WTC11 (cell line): ENCODE data around the gene TMTC2. TPM values are rescaled to one million over a fixed set of nuclear protein-coding genes. Genes with fewer than 3 reads are reported as not detected.

ENCODE experiments used
- ATAC-seq: fragments of 200-7000 bp; cut with Tn5 transposase; 2 replicates; pipeline ENCODE4 v1.10.0; 2021; ENCODE audit warnings: mild to moderate bottlenecking, moderate library complexity
- CTCF ChIA-PET: fragments of 300-600 bp; sonication (Branson Sonifier 250); formaldehyde crosslinking; loops from one replicate; lab custom pipeline; 2021; ENCODE audit warnings: antibody characterized with exemption; lab: Charles Lee
- POLR2A ChIA-PET: fragments of 350-600 bp; sonication (Branson Sonifier 250); formaldehyde crosslinking; loops from one replicate; lab custom pipeline; 2021; ENCODE audit warnings: antibody characterized with exemption; lab: Charles Lee
- DNase-seq: peaks from one replicate; pipeline ENCODE4 v3.0.0; 2021; ENCODE audit warnings: low spot score
- H3K27ac Mint-ChIP-seq: 2 replicates; pipeline ENCODE4 v1.8.0; 2021; ENCODE audit warnings: mixed read lengths
- H3K27me3 Mint-ChIP-seq: 2 replicates; pipeline ENCODE4 v1.8.0; 2021; ENCODE audit warnings: low read depth, mild to moderate bottlenecking, moderate library complexity, mixed read lengths
- H3K36me3 Mint-ChIP-seq: 2 replicates; pipeline ENCODE4 v1.8.0; 2021; ENCODE audit warnings: mixed read lengths
- H3K4me1 Mint-ChIP-seq: 2 replicates; pipeline ENCODE4 v1.8.0; 2022; ENCODE audit warnings: mixed read lengths
- H3K4me3 Mint-ChIP-seq: 2 replicates; pipeline ENCODE4 v1.8.0; 2021; ENCODE audit warnings: mild to moderate bottlenecking, moderate library complexity, mixed read lengths
- H3K9me3 Mint-ChIP-seq: 2 replicates; pipeline ENCODE4 v1.8.0; 2021; ENCODE audit warnings: mixed read lengths
- ATF1 ChIP-seq: sonication (generic); formaldehyde crosslinking; IDR thresholded peaks from 2 replicates; pipeline ENCODE4 v1.8.1; 2023; ENCODE audit warnings: mild to moderate bottlenecking, moderate library complexity, missing genetic modification reagents
- ELF4 ChIP-seq: sonication (generic); formaldehyde crosslinking; IDR thresholded peaks from 2 replicates; pipeline ENCODE4 v1.8.1; 2022; ENCODE audit warnings: low read depth, mild to moderate bottlenecking, moderate library complexity, missing genetic modification reagents
- GABPB1 ChIP-seq: sonication (generic); formaldehyde crosslinking; IDR thresholded peaks from 2 replicates; pipeline ENCODE4 v1.8.1; 2023; ENCODE audit warnings: mild to moderate bottlenecking, missing genetic modification reagents
- GTF2I ChIP-seq: fragments of 250-450 bp; sonication (Bioruptor Pico); conservative IDR thresholded peaks from 2 replicates; pipeline ENCODE4 v1.4.0; 2021; ENCODE audit warnings: mild to moderate bottlenecking
- ZNF138 ChIP-seq: sonication (generic); formaldehyde crosslinking; conservative IDR thresholded peaks from 2 replicates; pipeline ENCODE4 v1.8.1; 2022; ENCODE audit warnings: mild to moderate bottlenecking, moderate library complexity, missing genetic modification reagents
- ZNF396 ChIP-seq: fragments of 250-450 bp; sonication (Bioruptor Pico); IDR thresholded peaks from 2 replicates; pipeline ENCODE4 v1.8.0; 2021; ENCODE audit warnings: mild to moderate bottlenecking, moderate library complexity, borderline replicate concordance
- ZNF671 ChIP-seq: fragments of 250-450 bp; sonication (Bioruptor Pico); IDR thresholded peaks from 2 replicates; pipeline ENCODE4 v1.8.0; 2021; ENCODE audit warnings: mild to moderate bottlenecking
- total RNA-seq: library from RNA; stranded (reverse); gene quantifications from 3 replicates; pipeline ENCODE4 v1.2.3, GENCODE V29; 2021
- TF ChIP-seq, protein P1 (sequence below): sonication (generic); formaldehyde crosslinking; IDR thresholded peaks from 2 replicates; pipeline ENCODE4 v1.8.0; 2022; ENCODE audit warnings: mild to moderate bottlenecking, missing genetic modification reagents
- TF ChIP-seq, protein P2 (sequence below): sonication (generic); formaldehyde crosslinking; conservative IDR thresholded peaks from 2 replicates; pipeline ENCODE4 v1.8.1; 2023; ENCODE audit warnings: mild to moderate bottlenecking, low read depth, missing genetic modification reagents, moderate library complexity
- TF ChIP-seq, protein P3 (sequence below): sonication (generic); formaldehyde crosslinking; IDR thresholded peaks from 2 replicates; pipeline ENCODE4 v1.8.1; 2023; ENCODE audit warnings: mild to moderate bottlenecking, missing genetic modification reagents, moderate library complexity

TMTC2 gene
- total RNA-seq, 1 experiment from 2014 or later, result 6.4 TPM

DNA sequence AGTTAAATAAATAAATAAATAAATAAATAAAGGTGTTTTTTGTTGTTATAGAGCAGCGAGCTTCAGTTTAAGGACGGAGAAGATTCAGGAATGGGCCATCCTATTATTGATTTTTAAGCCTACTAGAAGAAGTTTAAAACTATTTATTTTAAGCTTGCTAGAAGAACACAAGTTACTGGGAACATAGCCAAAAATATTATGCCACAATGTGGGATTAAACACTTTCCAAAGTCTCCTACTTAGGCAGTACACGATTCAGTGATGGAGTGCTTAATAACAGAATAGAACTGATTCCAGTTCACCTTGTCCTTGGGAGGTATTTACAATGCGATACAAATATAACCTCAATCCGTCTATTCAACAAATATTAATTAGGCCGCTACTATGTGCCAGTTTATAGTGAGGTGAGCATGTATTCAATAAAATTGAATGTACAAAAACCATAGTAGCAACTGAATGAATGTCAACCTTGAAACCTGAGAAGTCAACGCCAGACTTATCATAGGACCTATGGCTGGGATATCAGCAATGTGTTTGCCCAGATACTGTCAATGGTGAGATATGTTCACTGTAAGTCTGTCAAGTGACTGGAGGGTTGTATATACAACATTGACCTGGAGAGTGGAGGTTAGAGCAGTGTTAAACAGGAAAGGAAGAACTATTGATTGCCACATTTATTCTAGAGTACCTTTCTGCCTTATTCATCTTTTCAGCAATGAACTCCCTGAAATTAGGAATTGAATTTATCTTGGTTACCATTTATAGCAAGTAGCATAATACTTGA, 486.4 kb downstream of the TMTC2 start (continued):
- TF ChIP-seq, protein P1, sequence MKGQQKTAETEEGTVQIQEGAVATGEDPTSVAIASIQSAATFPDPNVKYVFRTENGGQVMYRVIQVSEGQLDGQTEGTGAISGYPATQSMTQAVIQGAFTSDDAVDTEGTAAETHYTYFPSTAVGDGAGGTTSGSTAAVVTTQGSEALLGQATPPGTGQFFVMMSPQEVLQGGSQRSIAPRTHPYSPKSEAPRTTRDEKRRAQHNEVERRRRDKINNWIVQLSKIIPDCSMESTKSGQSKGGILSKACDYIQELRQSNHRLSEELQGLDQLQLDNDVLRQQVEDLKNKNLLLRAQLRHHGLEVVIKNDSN (CRISPR knock-in tag), result no peak
- TF ChIP-seq, protein P2, sequence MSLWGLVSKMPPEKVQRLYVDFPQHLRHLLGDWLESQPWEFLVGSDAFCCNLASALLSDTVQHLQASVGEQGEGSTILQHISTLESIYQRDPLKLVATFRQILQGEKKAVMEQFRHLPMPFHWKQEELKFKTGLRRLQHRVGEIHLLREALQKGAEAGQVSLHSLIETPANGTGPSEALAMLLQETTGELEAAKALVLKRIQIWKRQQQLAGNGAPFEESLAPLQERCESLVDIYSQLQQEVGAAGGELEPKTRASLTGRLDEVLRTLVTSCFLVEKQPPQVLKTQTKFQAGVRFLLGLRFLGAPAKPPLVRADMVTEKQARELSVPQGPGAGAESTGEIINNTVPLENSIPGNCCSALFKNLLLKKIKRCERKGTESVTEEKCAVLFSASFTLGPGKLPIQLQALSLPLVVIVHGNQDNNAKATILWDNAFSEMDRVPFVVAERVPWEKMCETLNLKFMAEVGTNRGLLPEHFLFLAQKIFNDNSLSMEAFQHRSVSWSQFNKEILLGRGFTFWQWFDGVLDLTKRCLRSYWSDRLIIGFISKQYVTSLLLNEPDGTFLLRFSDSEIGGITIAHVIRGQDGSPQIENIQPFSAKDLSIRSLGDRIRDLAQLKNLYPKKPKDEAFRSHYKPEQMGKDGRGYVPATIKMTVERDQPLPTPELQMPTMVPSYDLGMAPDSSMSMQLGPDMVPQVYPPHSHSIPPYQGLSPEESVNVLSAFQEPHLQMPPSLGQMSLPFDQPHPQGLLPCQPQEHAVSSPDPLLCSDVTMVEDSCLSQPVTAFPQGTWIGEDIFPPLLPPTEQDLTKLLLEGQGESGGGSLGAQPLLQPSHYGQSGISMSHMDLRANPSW, result no peak
- no peak for TF ChIP-seq ZNF671

DNA sequence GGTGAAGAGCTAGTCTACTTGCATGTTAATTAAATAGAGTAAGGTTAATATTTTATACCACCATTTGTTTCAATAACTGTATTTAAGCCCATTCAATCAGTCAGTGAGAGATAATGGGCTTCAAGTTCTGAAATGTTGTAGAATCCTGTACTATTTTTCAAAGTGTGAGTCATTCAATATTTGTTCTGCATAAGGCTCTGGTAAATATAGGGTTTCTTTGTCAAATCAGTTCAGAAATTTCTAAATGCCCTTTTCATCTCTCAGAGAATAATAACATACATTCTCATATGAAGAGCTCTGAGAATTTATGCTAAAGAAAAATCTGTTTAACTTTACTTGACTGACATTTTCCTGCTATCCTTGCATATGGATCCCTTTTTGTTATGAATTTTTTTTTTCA, 493.3 kb downstream of the TMTC2 start:
- Mint-ChIP-seq H3K4me1 (no peaks in the 10 kb centered on the region), H3K9me3 (no peaks in the 10 kb centered on the region), H3K36me3 (no peaks in the 10 kb centered on the region), H3K27me3 (no peaks in the 10 kb centered on the region), H3K4me3 (no peak overlapping the region), H3K27ac (no peak overlapping the region)
- no peak for DNase-seq
- no peak for ATAC-seq
- ChIA-PET POLR2A (no interaction called here), CTCF (no interaction called here)
- TF ChIP-seq, protein P3, sequence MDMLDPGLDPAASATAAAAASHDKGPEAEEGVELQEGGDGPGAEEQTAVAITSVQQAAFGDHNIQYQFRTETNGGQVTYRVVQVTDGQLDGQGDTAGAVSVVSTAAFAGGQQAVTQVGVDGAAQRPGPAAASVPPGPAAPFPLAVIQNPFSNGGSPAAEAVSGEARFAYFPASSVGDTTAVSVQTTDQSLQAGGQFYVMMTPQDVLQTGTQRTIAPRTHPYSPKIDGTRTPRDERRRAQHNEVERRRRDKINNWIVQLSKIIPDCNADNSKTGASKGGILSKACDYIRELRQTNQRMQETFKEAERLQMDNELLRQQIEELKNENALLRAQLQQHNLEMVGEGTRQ, result no peak
- TF ChIP-seq ZNF396 (CRISPR knock-in tag), result no peak

DNA sequence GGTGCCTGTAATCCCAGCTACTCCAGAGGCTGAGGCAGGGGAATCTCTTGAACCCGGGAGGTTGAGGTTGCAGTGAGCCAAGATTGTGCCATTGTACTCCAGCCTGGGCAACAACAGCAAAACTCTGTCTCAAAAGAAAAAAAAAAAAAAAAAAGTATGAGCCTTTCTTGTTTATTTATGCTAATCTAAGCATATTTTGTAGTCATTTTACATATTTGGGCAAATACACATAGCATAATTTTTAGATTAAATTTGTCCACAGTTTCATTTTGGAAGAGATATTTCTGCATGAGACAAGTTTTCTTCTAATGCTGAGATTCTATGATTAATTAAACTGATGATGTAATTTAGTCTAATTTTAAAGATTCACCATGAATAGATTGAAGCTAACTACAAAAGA, 494.4 kb downstream of the TMTC2 start:
- H3K4me1 Mint-ChIP-seq, result no peaks in the 10 kb centered on the region
- no peaks in the 10 kb centered on the region for H3K36me3 Mint-ChIP-seq
- ChIA-PET POLR2A (no interaction called here), CTCF (no interaction called here)
- no peak overlapping the region for H3K4me3 Mint-ChIP-seq
- ATAC-seq (no peak), DNase-seq (no peak)
- H3K27ac Mint-ChIP-seq, result no peak overlapping the region
- TF ChIP-seq ATF1 (CRISPR knock-in tag) (no peak), GTF2I (CRISPR knock-in tag) (no peak), GABPB1 (no peak), ZNF138 (no peak)
- TF ChIP-seq, all 79 proteins: peak for 0
- Mint-ChIP-seq H3K27me3 (no peaks in the 10 kb centered on the region), H3K9me3 (no peaks in the 10 kb centered on the region)

DNA sequence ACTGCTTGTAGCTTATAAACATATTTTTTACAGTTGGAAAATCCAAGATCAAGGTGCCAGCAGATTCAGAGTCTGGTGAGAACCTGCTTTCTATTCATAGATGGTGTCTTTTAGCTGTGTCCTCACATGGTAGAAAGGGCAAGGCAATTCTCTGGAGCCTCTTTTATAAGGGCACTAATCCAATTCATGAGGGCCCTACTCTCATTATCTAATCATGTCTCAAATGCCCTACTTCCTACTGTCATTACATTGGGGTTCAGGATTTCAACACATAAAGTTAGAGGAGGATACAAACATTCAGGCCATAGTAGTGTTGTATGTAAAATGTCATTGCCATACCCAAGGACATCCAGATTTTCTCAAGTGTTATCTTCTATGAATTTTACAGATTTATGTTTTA, 496.4 kb downstream of the TMTC2 start:
- no peaks in the 10 kb centered on the region; the same call in 1 of the 2 replicates for H3K27me3 Mint-ChIP-seq
- H3K36me3 Mint-ChIP-seq, result no peaks in the 10 kb centered on the region
- H3K4me1 Mint-ChIP-seq, result no peaks in the 10 kb centered on the region
- ATAC-seq (no peak), DNase-seq (no peak)
- ChIA-PET POLR2A (no interaction called here), CTCF (no interaction called here)
- H3K9me3 Mint-ChIP-seq, result no peaks in the 10 kb centered on the region
- no peak overlapping the region for H3K4me3 Mint-ChIP-seq
- no peak overlapping the region for H3K27ac Mint-ChIP-seq
- TF ChIP-seq ELF4 (CRISPR knock-in tag), result no peak
